Measurements from ENCODE around the gene MYB. TPM values are rescaled to one million over a fixed set of nuclear protein-coding genes. Genes with fewer than 3 reads are reported as not detected.
A peak's percentile ranks its signal among the peaks of the same experiment; 100 is the strongest.

Gene MYB
- total and polyA plus RNA-seq, 2 donors (not counting 3 experiments of a cell fraction or from before 2014, with no cell fraction given): 0.14 to 0.53 TPM

DNA sequence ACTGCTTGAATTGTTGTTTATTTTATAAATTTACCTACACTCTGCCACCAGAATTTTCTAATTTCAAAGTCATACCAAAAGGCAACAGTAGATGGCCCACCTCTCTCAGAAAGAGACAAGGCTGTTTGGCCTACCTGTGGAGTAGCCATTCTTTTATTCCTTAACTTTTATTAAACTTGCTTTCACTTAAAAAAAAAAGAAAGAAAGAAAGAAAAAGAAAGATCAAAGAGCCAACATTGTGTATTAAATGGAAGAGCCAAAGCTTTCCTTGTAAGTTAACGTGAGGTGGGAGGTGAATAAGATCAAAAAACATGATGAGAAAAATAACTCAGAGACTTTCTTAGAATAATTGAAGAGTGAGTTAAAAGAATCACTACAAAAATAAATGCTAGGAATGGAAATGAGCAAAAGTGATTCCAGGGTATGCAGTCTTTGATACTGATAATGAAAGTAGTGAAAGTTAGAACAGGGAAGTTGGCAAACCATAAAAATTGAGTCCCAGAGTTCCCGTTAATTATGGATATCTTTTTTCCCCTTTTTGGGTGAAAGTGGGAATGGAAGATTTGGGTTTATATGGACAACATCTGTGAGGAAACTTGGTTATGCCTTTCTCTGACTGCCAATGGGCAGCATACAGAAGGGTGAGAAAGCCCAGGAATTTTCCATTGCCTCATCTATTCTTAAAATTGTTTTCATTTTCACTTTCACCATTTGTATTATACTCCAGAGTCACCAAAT lies 35.9 kb upstream of the MYB start:
- ChIA-PET POLR2A (no interaction called here), CTCF (interaction anchor here (0.7 to 3.2 kb wide), 16 partner anchors 10 to 1081 kb away, joined by 3 to 23 read pairs (median 5); no protein-coding TSS in a partner anchor)
- dilution Hi-C loops (cut with MboI; ENCODE audit: extremely low pct_ligation_motif_present, low sequenced_read_pairs) (no loop called here), intact Hi-C loops (cut with micrococcal nuclease) (loop anchor here (1.0 kb wide), 3 partner anchors 38 to 294 kb away; no protein-coding TSS in a partner anchor)
- Histone ChIP-seq H3K79me2 (ENCODE audit: control insufficient read depth, insufficient read depth, low read length) (no peaks in the 10 kb centered on the region), H3K9ac (replicated peaks; ENCODE audit: extremely low read depth, insufficient read depth, low read length) (no peak overlapping the region), H3K4me1 (ENCODE audit: control insufficient read depth, extremely low read depth, insufficient read depth, low read length) (no peaks in the 10 kb centered on the region), H3K4me3 (replicated peaks in 1 of 3; ENCODE audit: insufficient read depth in 1 of 3, low read depth in 1 of 3, low read length in 3 of 3) (no peak overlapping the region), H2AFZ (ENCODE audit: low read depth, low read length) (no peak overlapping the region), H3K27ac (ENCODE audit: insufficient read depth, low read depth, low read length) (no peak overlapping the region), H3K36me3 (ENCODE audit: control insufficient read depth in 2 of 2, extremely low read depth in 1 of 2, insufficient read depth in 2 of 2, low read length in 2 of 2) (no peaks in the 10 kb centered on the region), H3K27me3 (ENCODE audit: control insufficient read depth in 2 of 2, insufficient read depth in 2 of 2, low read length in 2 of 2) (peaks cover 6% of the 10 kb centered on the region in 2 experiments), H3K4me2 (ENCODE audit: insufficient read depth, low read length) (no peak overlapping the region), H4K20me1 (replicated peaks; ENCODE audit: control insufficient read depth, extremely low read depth, insufficient read depth, low read length) (no peaks in the 10 kb centered on the region), H3K9me3 (replicated peaks; ENCODE audit: control insufficient read depth, insufficient read depth, low read length) (no peaks in the 10 kb centered on the region), H3K9me1 (replicated peaks; ENCODE audit: control insufficient read depth, extremely low read depth, insufficient read depth, low read length) (no peaks in the 10 kb centered on the region)
- TF ChIP-seq POLR2AphosphoS5 (IDR thresholded peaks at IDR 0.05; ENCODE audit: insufficient read depth, low read depth, low read length) (no peak), MAX (IDR thresholded peaks at IDR 0.05; ENCODE audit: insufficient read depth, insufficient read length) (no peak), FOS (IDR thresholded peaks at IDR 0.05; ENCODE audit: borderline replicate concordance, insufficient read depth, low read length) (no peak), CTCF (IDR thresholded peaks at IDR 0.05; ENCODE audit: extremely low read depth in 1 of 2, insufficient read depth in 1 of 2, low read depth in 1 of 2, low read length in 2 of 2) (peak; percentile 30 to 42), JUN (IDR thresholded peaks at IDR 0.05; ENCODE audit: borderline replicate concordance, insufficient read depth, insufficient read length, low read depth) (no peak)
- FAIRE-seq (peak; percentile 52), DNase-seq (ENCODE audit: low read depth, low spot score) (peak; percentile 34)
- BruUV-seq (replicated peaks): no TSS peak

All from endothelial cell of umbilical vein (primary cell).